ENCODE measurements around the gene DISP3. TPM values are rescaled to one million over a fixed set of nuclear protein-coding genes. Genes with fewer than 3 reads are reported as not detected.

Gene DISP3
- total RNA-seq, 1 donor from 2014 or later = not detected

GRCh38 chr1:11474826-11475225 is 4.1 kb upstream of the DISP3 start:
- H3K4me3 ChIP-seq (ENCODE audit: low read depth, low read length) = no peak overlapping the region
- DNase-seq (ENCODE audit: low read depth) (no peak), FAIRE-seq (no peak)
- H3K27me3 ChIP-seq (ENCODE audit: control insufficient read depth, insufficient read depth, low read length) = peaks cover 4% of the 10 kb centered on the region
- H3K36me3 ChIP-seq (ENCODE audit: control insufficient read depth, insufficient read depth, low read length) = no peaks in the 10 kb centered on the region
- TF ChIP-seq, protein P1, sequence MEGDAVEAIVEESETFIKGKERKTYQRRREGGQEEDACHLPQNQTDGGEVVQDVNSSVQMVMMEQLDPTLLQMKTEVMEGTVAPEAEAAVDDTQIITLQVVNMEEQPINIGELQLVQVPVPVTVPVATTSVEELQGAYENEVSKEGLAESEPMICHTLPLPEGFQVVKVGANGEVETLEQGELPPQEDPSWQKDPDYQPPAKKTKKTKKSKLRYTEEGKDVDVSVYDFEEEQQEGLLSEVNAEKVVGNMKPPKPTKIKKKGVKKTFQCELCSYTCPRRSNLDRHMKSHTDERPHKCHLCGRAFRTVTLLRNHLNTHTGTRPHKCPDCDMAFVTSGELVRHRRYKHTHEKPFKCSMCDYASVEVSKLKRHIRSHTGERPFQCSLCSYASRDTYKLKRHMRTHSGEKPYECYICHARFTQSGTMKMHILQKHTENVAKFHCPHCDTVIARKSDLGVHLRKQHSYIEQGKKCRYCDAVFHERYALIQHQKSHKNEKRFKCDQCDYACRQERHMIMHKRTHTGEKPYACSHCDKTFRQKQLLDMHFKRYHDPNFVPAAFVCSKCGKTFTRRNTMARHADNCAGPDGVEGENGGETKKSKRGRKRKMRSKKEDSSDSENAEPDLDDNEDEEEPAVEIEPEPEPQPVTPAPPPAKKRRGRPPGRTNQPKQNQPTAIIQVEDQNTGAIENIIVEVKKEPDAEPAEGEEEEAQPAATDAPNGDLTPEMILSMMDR (IDR thresholded peaks at IDR 0.05; ENCODE audit: insufficient read depth, low read length, severe bottlenecking) = no peak

DNA sequence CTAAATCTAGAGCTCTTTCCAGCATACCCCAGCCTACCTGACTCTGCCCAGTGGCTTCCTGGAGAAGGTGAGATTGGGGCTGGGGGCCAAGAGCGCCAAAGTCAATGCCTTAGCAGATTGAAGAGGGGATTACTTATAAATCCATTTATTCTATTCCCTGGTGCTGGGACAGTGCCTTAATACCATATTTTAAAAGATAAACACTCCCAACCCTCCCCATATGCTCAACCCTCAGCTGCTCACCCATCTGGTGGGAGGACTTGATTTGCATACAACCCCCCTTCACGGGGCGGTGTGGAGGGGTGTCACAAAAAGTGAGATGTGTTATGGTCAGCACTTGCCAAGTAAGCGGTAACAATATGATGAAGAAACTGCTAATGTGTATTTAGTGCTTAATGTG is 3.2 kb upstream of the DISP3 start:
- no peaks in the 10 kb centered on the region for H3K36me3 ChIP-seq (ENCODE audit: control insufficient read depth, insufficient read depth, low read length)
- no peak overlapping the region for H3K4me3 ChIP-seq (ENCODE audit: low read depth, low read length)
- peaks cover 4% of the 10 kb centered on the region for H3K27me3 ChIP-seq (ENCODE audit: control insufficient read depth, insufficient read depth, low read length)
- DNase-seq (ENCODE audit: low read depth) (no peak), FAIRE-seq (no peak)
- TF ChIP-seq, protein P1 (IDR thresholded peaks at IDR 0.05; ENCODE audit: insufficient read depth, low read length, severe bottlenecking) = no peak

DNA sequence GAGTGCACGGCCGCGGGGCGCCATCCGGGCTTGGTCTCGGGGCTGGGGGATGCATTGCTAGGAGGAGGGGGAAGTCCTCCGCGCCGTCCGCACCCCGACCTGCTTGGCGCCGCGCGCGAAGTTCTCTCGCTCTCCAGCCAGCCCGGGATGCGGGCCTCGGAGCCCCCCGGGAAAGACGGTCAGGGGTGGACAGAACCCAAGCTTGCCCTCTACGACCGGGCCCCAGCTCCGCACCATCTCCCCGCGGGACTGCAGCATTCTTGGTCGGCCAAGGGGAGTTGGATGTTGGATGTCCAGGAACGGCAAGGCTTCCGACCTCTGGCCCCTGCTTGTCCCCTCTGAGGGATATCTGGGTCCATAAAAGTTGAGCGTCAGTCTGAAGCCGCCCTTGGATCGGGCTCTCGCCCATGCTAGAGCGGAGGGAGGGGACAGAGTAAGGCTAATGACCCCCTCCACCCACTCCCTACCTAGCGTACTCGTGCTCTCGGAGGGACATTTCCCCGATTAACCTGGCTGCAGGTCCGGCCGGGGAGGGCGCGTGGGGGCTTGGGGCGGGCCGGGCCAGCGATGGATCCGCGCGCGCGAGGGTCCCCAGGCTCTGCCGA is 522 bp downstream of the DISP3 start:
- no peaks in the 10 kb centered on the region for H3K36me3 ChIP-seq (ENCODE audit: control insufficient read depth, insufficient read depth, low read length)
- DNase-seq (ENCODE audit: low read depth) (no peak), FAIRE-seq (no peak)
- TF ChIP-seq, protein P1 (IDR thresholded peaks at IDR 0.05; ENCODE audit: insufficient read depth, low read length, severe bottlenecking) = no peak
- H3K4me3 ChIP-seq (ENCODE audit: low read depth, low read length) = peak overlapping the region; percentile 50
- H3K27me3 ChIP-seq (ENCODE audit: control insufficient read depth, insufficient read depth, low read length) = peaks cover 4% of the 10 kb centered on the region

- Histone ChIP-seq H3K27me3 (ENCODE audit: control insufficient read depth, insufficient read depth, low read length) (peaks cover 4% of the 10 kb centered on the region), H3K4me3 (ENCODE audit: low read depth, low read length) (no peak overlapping the region), H3K36me3 (ENCODE audit: control insufficient read depth, insufficient read depth, low read length) (no peaks in the 10 kb centered on the region)
- FAIRE-seq (no peak), DNase-seq (ENCODE audit: low read depth) (no peak)
- TF ChIP-seq, protein P1 (IDR thresholded peaks at IDR 0.05; ENCODE audit: insufficient read depth, low read length, severe bottlenecking) = no peak
These were observed 2.1 kb downstream of the DISP3 start for GRCh38 chr1:11481019-11481418.

GRCh38 chr1:11482198-11482597 is 3.2 kb downstream of the DISP3 start:
- DNase-seq (ENCODE audit: low read depth) = no peak
- TF ChIP-seq, protein P1 (IDR thresholded peaks at IDR 0.05; ENCODE audit: insufficient read depth, low read length, severe bottlenecking) = no peak
- Histone ChIP-seq H3K27me3 (ENCODE audit: control insufficient read depth, insufficient read depth, low read length) (peaks cover under 1% of the 10 kb centered on the region), H3K36me3 (ENCODE audit: control insufficient read depth, insufficient read depth, low read length) (no peaks in the 10 kb centered on the region), H3K4me3 (ENCODE audit: low read depth, low read length) (no peak overlapping the region)
- no peak for FAIRE-seq

Data from bronchial epithelial cell (primary cell).